ENCODE measurements around the gene COLGALT1.

DNA sequence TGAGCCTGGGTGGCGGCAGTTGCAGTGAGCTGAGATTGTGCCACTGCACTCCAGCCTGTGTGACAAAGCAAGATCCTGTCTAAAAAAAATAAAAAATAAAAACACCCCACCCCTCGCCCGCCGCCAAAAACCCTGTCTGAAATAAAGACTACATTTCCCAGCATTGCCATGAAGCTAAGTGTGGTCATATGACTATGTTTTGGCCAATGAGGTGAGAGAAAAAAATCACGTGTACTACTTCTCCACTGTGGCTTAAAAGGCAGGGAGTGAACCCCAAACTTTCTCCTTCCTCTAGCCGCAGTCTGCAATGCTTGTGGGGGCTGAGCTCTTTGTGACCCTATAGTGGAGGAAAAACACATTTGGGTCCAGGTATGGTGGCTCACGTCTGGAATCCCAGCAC, 54.9 kb downstream of the COLGALT1 start:
- TF ChIP-seq, protein P1, sequence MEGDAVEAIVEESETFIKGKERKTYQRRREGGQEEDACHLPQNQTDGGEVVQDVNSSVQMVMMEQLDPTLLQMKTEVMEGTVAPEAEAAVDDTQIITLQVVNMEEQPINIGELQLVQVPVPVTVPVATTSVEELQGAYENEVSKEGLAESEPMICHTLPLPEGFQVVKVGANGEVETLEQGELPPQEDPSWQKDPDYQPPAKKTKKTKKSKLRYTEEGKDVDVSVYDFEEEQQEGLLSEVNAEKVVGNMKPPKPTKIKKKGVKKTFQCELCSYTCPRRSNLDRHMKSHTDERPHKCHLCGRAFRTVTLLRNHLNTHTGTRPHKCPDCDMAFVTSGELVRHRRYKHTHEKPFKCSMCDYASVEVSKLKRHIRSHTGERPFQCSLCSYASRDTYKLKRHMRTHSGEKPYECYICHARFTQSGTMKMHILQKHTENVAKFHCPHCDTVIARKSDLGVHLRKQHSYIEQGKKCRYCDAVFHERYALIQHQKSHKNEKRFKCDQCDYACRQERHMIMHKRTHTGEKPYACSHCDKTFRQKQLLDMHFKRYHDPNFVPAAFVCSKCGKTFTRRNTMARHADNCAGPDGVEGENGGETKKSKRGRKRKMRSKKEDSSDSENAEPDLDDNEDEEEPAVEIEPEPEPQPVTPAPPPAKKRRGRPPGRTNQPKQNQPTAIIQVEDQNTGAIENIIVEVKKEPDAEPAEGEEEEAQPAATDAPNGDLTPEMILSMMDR (IDR thresholded peaks at IDR 0.05), result no peak
- TF ChIP-seq EP300 (IDR thresholded peaks at IDR 0.05) (no peak), POLR2A (IDR thresholded peaks at IDR 0.05) (no peak)
